Measurements from ENCODE around the gene CD7.

Gene CD7

GRCh38 chr17:82282239-82283207, 34.9 kb downstream of the CD7 start:
- Histone ChIP-seq H3K36me3 (ENCODE audit: control insufficient read depth in 2 of 2, insufficient read depth in 1 of 2, low read length in 2 of 2) (peaks cover 0 to 4% of the 10 kb centered on the region in 2 experiments; a peak in 1 of 3 replicates), H3K9me3 (ENCODE audit: control insufficient read depth, insufficient read depth, low read depth, low read length) (no peaks in the 10 kb centered on the region), H3K4me3 (ENCODE audit: low read depth, low read length) (no peak overlapping the region), H3K27ac (ENCODE audit: extremely low read depth, low read depth, low read length) (no peak overlapping the region; the same call in 1 of the 2 replicates), H3K4me1 (ENCODE audit: control insufficient read depth, insufficient read depth, low read length) (peaks cover 9% of the 10 kb centered on the region)
- TF ChIP-seq ZNF2 (tag by site-specific recombination; IDR thresholded peaks at IDR 0.05) (no peak), SALL2 (tag by site-specific recombination; IDR thresholded peaks at IDR 0.05; ENCODE audit: borderline replicate concordance) (no peak), ZNF335 (tag by site-specific recombination; conservative IDR thresholded peaks at IDR 0.05) (0 out of 2 replicates have a peak, but pooled peaks have one; percentile 7)
- ChIA-PET CTCF (interaction anchor here (0.7 to 1.6 kb wide), 6 partner anchors 15 to 76 kb away, joined by 3 to 5 read pairs (median 3); no protein-coding TSS in a partner anchor), POLR2A (interaction anchor here (1.0 to 4.5 kb wide), 4 partner anchors 9 to 46 kb away, joined by 3 to 44 read pairs (median 19); partner anchors contain the start of gene CSNK1D)

- POLR2A ChIA-PET, result interaction anchor here (2.4 to 4.5 kb wide), 3 partner anchors 8 to 13 kb away, joined by 16 to 44 read pairs (median 22); partner anchors contain the start of gene CSNK1D
- no peak for TF ChIP-seq BCL11B (tag by site-specific recombination; IDR thresholded peaks at IDR 0.05; ENCODE audit: low read depth)
- TF ChIP-seq, protein P1, sequence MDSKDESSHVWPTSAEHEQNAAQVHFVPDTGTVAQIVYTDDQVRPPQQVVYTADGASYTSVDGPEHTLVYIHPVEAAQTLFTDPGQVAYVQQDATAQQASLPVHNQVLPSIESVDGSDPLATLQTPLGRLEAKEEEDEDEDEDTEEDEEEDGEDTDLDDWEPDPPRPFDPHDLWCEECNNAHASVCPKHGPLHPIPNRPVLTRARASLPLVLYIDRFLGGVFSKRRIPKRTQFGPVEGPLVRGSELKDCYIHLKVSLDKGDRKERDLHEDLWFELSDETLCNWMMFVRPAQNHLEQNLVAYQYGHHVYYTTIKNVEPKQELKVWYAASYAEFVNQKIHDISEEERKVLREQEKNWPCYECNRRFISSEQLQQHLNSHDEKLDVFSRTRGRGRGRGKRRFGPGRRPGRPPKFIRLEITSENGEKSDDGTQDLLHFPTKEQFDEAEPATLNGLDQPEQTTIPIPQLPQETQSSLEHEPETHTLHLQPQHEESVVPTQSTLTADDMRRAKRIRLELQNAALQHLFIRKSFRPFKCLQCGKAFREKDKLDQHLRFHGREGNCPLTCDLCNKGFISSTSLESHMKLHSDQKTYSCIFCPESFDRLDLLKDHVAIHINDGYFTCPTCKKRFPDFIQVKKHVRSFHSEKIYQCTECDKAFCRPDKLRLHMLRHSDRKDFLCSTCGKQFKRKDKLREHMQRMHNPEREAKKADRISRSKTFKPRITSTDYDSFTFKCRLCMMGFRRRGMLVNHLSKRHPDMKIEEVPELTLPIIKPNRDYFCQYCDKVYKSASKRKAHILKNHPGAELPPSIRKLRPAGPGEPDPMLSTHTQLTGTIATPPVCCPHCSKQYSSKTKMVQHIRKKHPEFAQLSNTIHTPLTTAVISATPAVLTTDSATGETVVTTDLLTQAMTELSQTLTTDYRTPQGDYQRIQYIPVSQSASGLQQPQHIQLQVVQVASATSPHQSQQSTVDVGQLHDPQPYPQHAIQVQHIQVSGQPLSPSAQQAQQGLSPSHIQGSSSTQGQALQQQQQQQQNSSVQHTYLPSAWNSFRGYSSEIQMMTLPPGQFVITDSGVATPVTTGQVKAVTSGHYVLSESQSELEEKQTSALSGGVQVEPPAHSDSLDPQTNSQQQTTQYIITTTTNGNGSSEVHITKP (tag by site-specific recombination; IDR thresholded peaks at IDR 0.05), result 0 out of 2 replicates have a peak, but pooled peaks have one; percentile 36
- TF ChIP-seq ZNF610 (tag by site-specific recombination; IDR thresholded peaks at IDR 0.05; ENCODE audit: borderline replicate concordance), result no peak
- TF ChIP-seq ZNF645 (tag by site-specific recombination; IDR thresholded peaks at IDR 0.05), result no peak
- 0 out of 2 replicates have a peak, but pooled peaks have one; percentile 7 for TF ChIP-seq SP2 (tag by site-specific recombination; IDR thresholded peaks at IDR 0.05)
- TF ChIP-seq ZNF2 (tag by site-specific recombination; IDR thresholded peaks at IDR 0.05), result no peak
- no peak for TF ChIP-seq ZNF654 (tag by site-specific recombination; IDR thresholded peaks at IDR 0.05; ENCODE audit: low read depth)
- peak; percentile 45; the same call in 1 of the 2 replicates for TF ChIP-seq YY2 (tag by site-specific recombination; IDR thresholded peaks at IDR 0.05)
- TF ChIP-seq, protein P2, sequence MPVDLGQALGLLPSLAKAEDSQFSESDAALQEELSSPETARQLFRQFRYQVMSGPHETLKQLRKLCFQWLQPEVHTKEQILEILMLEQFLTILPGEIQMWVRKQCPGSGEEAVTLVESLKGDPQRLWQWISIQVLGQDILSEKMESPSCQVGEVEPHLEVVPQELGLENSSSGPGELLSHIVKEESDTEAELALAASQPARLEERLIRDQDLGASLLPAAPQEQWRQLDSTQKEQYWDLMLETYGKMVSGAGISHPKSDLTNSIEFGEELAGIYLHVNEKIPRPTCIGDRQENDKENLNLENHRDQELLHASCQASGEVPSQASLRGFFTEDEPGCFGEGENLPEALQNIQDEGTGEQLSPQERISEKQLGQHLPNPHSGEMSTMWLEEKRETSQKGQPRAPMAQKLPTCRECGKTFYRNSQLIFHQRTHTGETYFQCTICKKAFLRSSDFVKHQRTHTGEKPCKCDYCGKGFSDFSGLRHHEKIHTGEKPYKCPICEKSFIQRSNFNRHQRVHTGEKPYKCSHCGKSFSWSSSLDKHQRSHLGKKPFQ (tag by site-specific recombination; IDR thresholded peaks at IDR 0.05), result 0 out of 2 replicates have a peak, but pooled peaks have one; percentile 15
- peak; percentile 89 for TF ChIP-seq EGR2 (tag by site-specific recombination; IDR thresholded peaks at IDR 0.05; ENCODE audit: low read depth)
- peak; percentile 88; the same call in 1 of the 2 replicates for TF ChIP-seq SALL2 (tag by site-specific recombination; IDR thresholded peaks at IDR 0.05; ENCODE audit: borderline replicate concordance)
- TF ChIP-seq GFI1B (tag by site-specific recombination; IDR thresholded peaks at IDR 0.05), result no peak
- no peak for TF ChIP-seq ZNF707 (tag by site-specific recombination; IDR thresholded peaks at IDR 0.05)
- no peak for TF ChIP-seq ZNF571 (tag by site-specific recombination; IDR thresholded peaks at IDR 0.05)
- no peak for TF ChIP-seq ZXDB (tag by site-specific recombination; IDR thresholded peaks at IDR 0.05)
- TF ChIP-seq ZNF335 (tag by site-specific recombination; conservative IDR thresholded peaks at IDR 0.05), result peak; percentile 47; the same call in 1 of the 2 replicates
- TF ChIP-seq ZNF10 (tag by site-specific recombination; IDR thresholded peaks at IDR 0.05), result no peak
- TF ChIP-seq ZNF148 (tag by site-specific recombination; IDR thresholded peaks at IDR 0.05; ENCODE audit: borderline replicate concordance), result 0 out of 2 replicates have a peak, but pooled peaks have one; percentile 45
- TF ChIP-seq BCL6B (tag by site-specific recombination; IDR thresholded peaks at IDR 0.05), result peak; percentile 5; the same call in 1 of the 2 replicates
Measured at GRCh38 chr17:82281502-82282238, 35.7 kb downstream of the CD7 start.

More at GRCh38 chr17:82281502-82282238, 35.7 kb downstream of the CD7 start:
- CTCF ChIA-PET, result interaction anchor here (0.7 to 1.6 kb wide), 3 partner anchors 19 to 75 kb away, joined by 3 read pairs; no protein-coding TSS in a partner anchor
- Histone ChIP-seq H3K4me3 (ENCODE audit: low read depth, low read length) (no peak overlapping the region), H3K9me3 (ENCODE audit: control insufficient read depth, insufficient read depth, low read depth, low read length) (no peaks in the 10 kb centered on the region), H3K36me3 (ENCODE audit: control insufficient read depth in 2 of 2, insufficient read depth in 1 of 2, low read length in 2 of 2) (peaks cover 0 to 4% of the 10 kb centered on the region in 2 experiments; a peak in 1 of 3 replicates), H3K4me1 (ENCODE audit: control insufficient read depth, insufficient read depth, low read length) (peaks cover 9% of the 10 kb centered on the region), H3K27ac (ENCODE audit: extremely low read depth, low read depth, low read length) (no peak overlapping the region)

Measured in HEK293 (cell line).